Epithelial cell of esophagus (primary cell): ENCODE data around the gene COTL1.
"Not testable (repeated sequence)": the region's sequence is repeated elsewhere in the genome, so short reads cannot be mapped to it uniquely, and the experiment has no call there.

Source experiments
- DNase-seq: peaks from one replicate; pipeline ENCODE4 v3.0.0; 2010; ENCODE audit warnings: low read depth
- H3K4me3 ChIP-seq: 2 replicates; pipeline ENCODE4 v1.5.1; 2011; ENCODE audit warnings: mild to moderate bottlenecking, low read length, control low read depth
- CTCF ChIP-seq: IDR thresholded peaks from 2 replicates; pipeline ENCODE4 v1.5.1; 2011; ENCODE audit warnings: low read depth, mild to moderate bottlenecking, low read length, control low read depth, inconsistent platforms; ENCODE audit not compliant: insufficient read depth; ENCODE audit errors: missing control alignments

Gene COTL1

GRCh38 chr16:84643180-84643583 lies 25.3 kb upstream of the COTL1 start:
- DNase-seq, result peak; percentile 92
- TF ChIP-seq CTCF, result no peak
- no peak overlapping the region for H3K4me3 ChIP-seq

GRCh38 chr16:84641643-84642358 lies 23.9 kb upstream of the COTL1 start:
- H3K4me3 ChIP-seq, result no peak overlapping the region
- no peak for DNase-seq
- TF ChIP-seq CTCF, result no peak

GRCh38 chr16:84640145-84640544 lies 22.3 kb upstream of the COTL1 start:
- TF ChIP-seq CTCF, result no peak
- H3K4me3 ChIP-seq, result no peak overlapping the region
- DNase-seq, result no peak

- no peak overlapping the region for H3K4me3 ChIP-seq
- TF ChIP-seq CTCF, result no peak
- no peak for DNase-seq
Observed at GRCh38 chr16:84638231-84638806, 20.4 kb upstream of the COTL1 start.

GRCh38 chr16:84637709-84638108 lies 19.8 kb upstream of the COTL1 start:
- no peak overlapping the region for H3K4me3 ChIP-seq
- DNase-seq, result no peak
- TF ChIP-seq CTCF, result no peak

- H3K4me3 ChIP-seq, result no peak overlapping the region
- TF ChIP-seq CTCF, result no peak
- no peak for DNase-seq
Observed at GRCh38 chr16:84635702-84636101, 17.8 kb upstream of the COTL1 start.

GRCh38 chr16:84633622-84634021 lies 15.7 kb upstream of the COTL1 start:
- H3K4me3 ChIP-seq, result no peak overlapping the region
- no peak for TF ChIP-seq CTCF
- DNase-seq, result no peak

GRCh38 chr16:84632862-84633261 lies 15.0 kb upstream of the COTL1 start:
- not testable (repeated sequence) for H3K4me3 ChIP-seq, DNase-seq
